ENCODE results near the gene TLCD3A. TPM values are rescaled to one million over a fixed set of nuclear protein-coding genes. Genes with fewer than 3 reads are reported as not detected.
A peak's percentile ranks its signal among the peaks of the same experiment; 100 is the strongest.

TLCD3A gene
- total RNA-seq, 1 experiment from 2014 or later = 21.6 TPM

- peaks cover 55% of the 10 kb centered on the region for H3K36me3 Mint-ChIP-seq
- ATAC-seq (no peak), DNase-seq (ENCODE audit: low spot score) (no peak)
- no peak overlapping the region for H3K27ac Mint-ChIP-seq
- no peaks in the 10 kb centered on the region for H3K27me3 Mint-ChIP-seq (ENCODE audit: low read depth)
- H3K4me3 Mint-ChIP-seq = peak overlapping the region; percentile 94
- ChIA-PET CTCF (interaction anchor here (1.1 to 1.7 kb wide), 2 partner anchors 229 to 246 kb away, joined by 4 to 7 read pairs; partner anchors contain the start of genes NXN and TIMM22), POLR2A (interaction anchor here (0.5 to 0.6 kb wide), 2 partner anchors 160 to 224 kb away, joined by 3 to 5 read pairs; no protein-coding TSS in a partner anchor)
- H3K4me1 Mint-ChIP-seq = peaks cover 17% of the 10 kb centered on the region
- TF ChIP-seq ZNF232 (CRISPR knock-in tag; IDR thresholded peaks at IDR 0.05) = no peak
- no peak for TF ChIP-seq CBFB (CRISPR knock-in tag; IDR thresholded peaks at IDR 0.05; ENCODE audit: low read depth)
- TF ChIP-seq ZSCAN18 (CRISPR knock-in tag; IDR thresholded peaks at IDR 0.05) = no peak
- no peak for TF ChIP-seq SMAD3 (CRISPR knock-in tag; IDR thresholded peaks at IDR 0.05; ENCODE audit: borderline replicate concordance)
- no peak for TF ChIP-seq HMGXB4 (CRISPR knock-in tag; IDR thresholded peaks at IDR 0.05)
- TF ChIP-seq USF2 (CRISPR knock-in tag; IDR thresholded peaks at IDR 0.05) = no peak
- no peak for TF ChIP-seq FOXK1 (CRISPR knock-in tag; IDR thresholded peaks at IDR 0.05)
- no peak for TF ChIP-seq MLX (CRISPR knock-in tag; IDR thresholded peaks at IDR 0.05)
- no peak for TF ChIP-seq ZNF396 (CRISPR knock-in tag; IDR thresholded peaks at IDR 0.05; ENCODE audit: borderline replicate concordance)
- no peak for TF ChIP-seq KAT7 (CRISPR knock-in tag; IDR thresholded peaks at IDR 0.05; ENCODE audit: borderline replicate concordance)
- TF ChIP-seq NR2C2 (CRISPR knock-in tag; IDR thresholded peaks at IDR 0.05) = no peak
- TF ChIP-seq E2F5 (CRISPR knock-in tag; IDR thresholded peaks at IDR 0.05) = no peak
- TF ChIP-seq CREB1 (CRISPR knock-in tag; IDR thresholded peaks at IDR 0.05) = no peak
- no peak for TF ChIP-seq ATF3 (CRISPR knock-in tag; conservative IDR thresholded peaks at IDR 0.05)
- no peak for TF ChIP-seq AR (CRISPR knock-in tag; IDR thresholded peaks at IDR 0.05)
- peaks cover 29% of the 10 kb centered on the region for H3K9me3 Mint-ChIP-seq
Observed at GRCh38 chr17:750431-751037, 18.1 kb downstream of the TLCD3A start.

Measured in WTC11 (cell line).